OCI-LY1 (cell line): ENCODE measurements around the gene CDKN1C.
A peak's percentile ranks its signal among the peaks of the same experiment; 100 is the strongest.

ENCODE experiments used
- H2AFZ ChIP-seq: fragments of 200-600 bp; sonication (generic), shearing (Covaris generic); 2 replicates; pipeline ENCODE4 v1.6.0; 2014; ENCODE audit warnings: antibody characterized with exemption, mild to moderate bottlenecking, low read length
- H3F3A ChIP-seq: fragments of 200-600 bp; sonication (generic), shearing (Covaris generic); 2 replicates; pipeline ENCODE4 v1.6.0; 2014; ENCODE audit warnings: mild to moderate bottlenecking, antibody characterized with exemption, low read length, moderate library complexity; ENCODE audit not compliant: insufficient read depth
- H3K27ac ChIP-seq: fragments of 200-600 bp; sonication (generic); 2 replicates; pipeline ENCODE4 v1.5.1; 2014; ENCODE audit warnings: low read length, mixed run types, mild to moderate bottlenecking, low read depth; ENCODE audit not compliant: poor library complexity, severe bottlenecking
- H3K27me3 ChIP-seq: fragments of 200-600 bp; sonication (generic); 2 replicates; pipeline ENCODE4 v1.6.0; 2014; ENCODE audit warnings: antibody characterized with exemption, mild to moderate bottlenecking, low read length, moderate library complexity; ENCODE audit not compliant: insufficient read depth
- H3K36me3 ChIP-seq: fragments of 200-600 bp; sonication (generic); 2 replicates; pipeline ENCODE4 v1.6.1; 2014; ENCODE audit warnings: mild to moderate bottlenecking, antibody characterized with exemption, low read length, moderate library complexity, mixed read lengths; ENCODE audit not compliant: insufficient read depth
- H3K4me1 ChIP-seq: fragments of 200-600 bp; sonication (generic); 2 replicates; pipeline ENCODE4 v1.5.1; 2014; ENCODE audit warnings: mild to moderate bottlenecking, low read length, moderate library complexity; ENCODE audit not compliant: insufficient read depth, severe bottlenecking
- H3K4me2 ChIP-seq: fragments of 200-600 bp; sonication (generic), shearing (Covaris generic); 2 replicates; pipeline ENCODE4 v1.6.1; 2014; ENCODE audit warnings: low read length
- H3K4me3 ChIP-seq: fragments of 200-600 bp; sonication (generic); 2 replicates; pipeline ENCODE4 v1.5.1; 2014; ENCODE audit warnings: low read length, low read depth, mild to moderate bottlenecking, mixed read lengths; ENCODE audit not compliant: poor library complexity, severe bottlenecking
- H3K79me2 ChIP-seq: fragments of 200-600 bp; shearing (Covaris generic); 2 replicates; pipeline ENCODE4 v1.6.1; 2016; ENCODE audit warnings: mixed run types, low read length, mixed read lengths; ENCODE audit not compliant: insufficient read depth
- H3K9ac ChIP-seq: fragments of 200-600 bp; sonication (generic), shearing (Covaris generic); 2 replicates; pipeline ENCODE4 v1.6.1; 2014; ENCODE audit warnings: mild to moderate bottlenecking, low read length, mixed read lengths
- H3K9me2 ChIP-seq: fragments of 200-600 bp; sonication (generic), shearing (Covaris generic); 2 replicates; pipeline ENCODE4 v1.6.1; 2014; ENCODE audit warnings: low read depth, mild to moderate bottlenecking, low read length, mixed read lengths
- H3K9me3 ChIP-seq: fragments of 200-600 bp; shearing (Covaris generic); 2 replicates; pipeline ENCODE4 v1.6.1; 2014; ENCODE audit warnings: low read length, mixed read lengths
- H4K20me1 ChIP-seq: fragments of 200-600 bp; sonication (generic), shearing (Covaris generic); 2 replicates; pipeline ENCODE4 v1.6.0; 2016; ENCODE audit warnings: mild to moderate bottlenecking, low read length; ENCODE audit not compliant: insufficient read depth
- EZH2 ChIP-seq: fragments of 200-600 bp; sonication (generic), shearing (Covaris generic); IDR thresholded peaks from 2 replicates; pipeline ENCODE4 v1.8.0; 2017; ENCODE audit warnings: borderline replicate concordance, mixed run types, mild to moderate bottlenecking, antibody characterized with exemption, low read length, moderate library complexity, mixed read lengths
- TF ChIP-seq, protein P1 (sequence below): fragments of 200-600 bp; sonication (generic), shearing (Covaris generic); IDR thresholded peaks from 2 replicates; pipeline ENCODE4 v1.5.1; 2017; ENCODE audit warnings: mild to moderate bottlenecking, antibody characterized with exemption, low read length, moderate library complexity, mixed read lengths

CDKN1C gene

DNA sequence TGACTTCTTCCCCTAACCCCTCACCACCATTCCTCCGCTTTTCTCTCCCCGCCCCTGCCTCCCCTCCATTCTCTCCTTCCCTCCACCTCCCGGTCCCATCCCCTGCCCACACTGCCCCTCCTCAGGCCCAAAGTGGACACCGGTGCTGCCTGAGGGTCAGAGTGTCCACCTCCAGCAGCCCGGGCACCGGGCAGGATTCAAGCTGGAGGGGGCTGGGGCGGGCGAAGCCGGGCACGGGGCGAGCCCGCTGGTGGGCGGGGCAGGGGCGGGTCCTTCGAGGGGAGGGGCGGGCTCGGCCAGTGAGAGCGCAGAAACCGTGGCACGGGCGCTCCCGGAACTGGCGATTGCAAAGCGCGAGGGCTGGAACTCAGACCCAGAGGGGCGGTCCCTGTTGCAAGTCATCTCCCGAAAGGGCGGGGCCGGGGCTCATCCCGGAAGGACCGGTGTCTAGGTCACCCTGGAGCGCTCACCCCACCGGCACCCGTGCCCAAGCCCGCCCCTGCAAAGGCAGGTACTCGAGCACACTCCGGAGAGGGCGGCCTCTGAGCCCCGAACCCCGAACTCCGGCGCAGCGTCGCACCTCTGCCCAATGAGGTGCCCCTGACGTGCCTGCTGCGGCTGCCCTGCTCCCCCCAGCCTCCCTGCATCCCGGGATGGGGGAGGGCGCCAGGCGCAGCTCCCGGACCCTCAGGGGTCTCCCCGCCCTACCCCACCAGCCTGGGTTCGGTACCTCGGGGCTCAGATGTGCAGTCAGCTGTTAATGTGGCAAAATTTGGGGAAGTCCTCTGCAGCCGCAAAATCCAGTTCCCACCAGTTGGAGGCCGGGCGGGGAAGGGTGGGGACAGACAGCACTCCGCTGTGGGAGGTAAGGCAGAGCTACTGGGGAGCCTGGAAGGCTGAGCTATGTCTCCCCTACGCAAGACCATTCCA, 16.5 kb upstream of the CDKN1C start:
- Histone ChIP-seq H4K20me1 (no peaks in the 10 kb centered on the region), H2AFZ (no peak overlapping the region), H3K4me3 (peak overlapping the region; percentile 71), H3K4me2 (peak overlapping the region; percentile 82), H3K4me1 (peaks cover 16% of the 10 kb centered on the region), H3K9ac (peak overlapping the region; percentile 69), H3K9me3 (no peaks in the 10 kb centered on the region), H3K9me2 (no peaks in the 10 kb centered on the region), H3K27me3 (peaks cover 9% of the 10 kb centered on the region; the same call in 1 of the 2 replicates), H3F3A (no peaks in the 10 kb centered on the region), H3K79me2 (no peaks in the 10 kb centered on the region), H3K36me3 (no peaks in the 10 kb centered on the region), H3K27ac (no peak overlapping the region)
- TF ChIP-seq, protein P1, sequence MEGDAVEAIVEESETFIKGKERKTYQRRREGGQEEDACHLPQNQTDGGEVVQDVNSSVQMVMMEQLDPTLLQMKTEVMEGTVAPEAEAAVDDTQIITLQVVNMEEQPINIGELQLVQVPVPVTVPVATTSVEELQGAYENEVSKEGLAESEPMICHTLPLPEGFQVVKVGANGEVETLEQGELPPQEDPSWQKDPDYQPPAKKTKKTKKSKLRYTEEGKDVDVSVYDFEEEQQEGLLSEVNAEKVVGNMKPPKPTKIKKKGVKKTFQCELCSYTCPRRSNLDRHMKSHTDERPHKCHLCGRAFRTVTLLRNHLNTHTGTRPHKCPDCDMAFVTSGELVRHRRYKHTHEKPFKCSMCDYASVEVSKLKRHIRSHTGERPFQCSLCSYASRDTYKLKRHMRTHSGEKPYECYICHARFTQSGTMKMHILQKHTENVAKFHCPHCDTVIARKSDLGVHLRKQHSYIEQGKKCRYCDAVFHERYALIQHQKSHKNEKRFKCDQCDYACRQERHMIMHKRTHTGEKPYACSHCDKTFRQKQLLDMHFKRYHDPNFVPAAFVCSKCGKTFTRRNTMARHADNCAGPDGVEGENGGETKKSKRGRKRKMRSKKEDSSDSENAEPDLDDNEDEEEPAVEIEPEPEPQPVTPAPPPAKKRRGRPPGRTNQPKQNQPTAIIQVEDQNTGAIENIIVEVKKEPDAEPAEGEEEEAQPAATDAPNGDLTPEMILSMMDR, result no peak
- TF ChIP-seq EZH2, result no peak

DNA sequence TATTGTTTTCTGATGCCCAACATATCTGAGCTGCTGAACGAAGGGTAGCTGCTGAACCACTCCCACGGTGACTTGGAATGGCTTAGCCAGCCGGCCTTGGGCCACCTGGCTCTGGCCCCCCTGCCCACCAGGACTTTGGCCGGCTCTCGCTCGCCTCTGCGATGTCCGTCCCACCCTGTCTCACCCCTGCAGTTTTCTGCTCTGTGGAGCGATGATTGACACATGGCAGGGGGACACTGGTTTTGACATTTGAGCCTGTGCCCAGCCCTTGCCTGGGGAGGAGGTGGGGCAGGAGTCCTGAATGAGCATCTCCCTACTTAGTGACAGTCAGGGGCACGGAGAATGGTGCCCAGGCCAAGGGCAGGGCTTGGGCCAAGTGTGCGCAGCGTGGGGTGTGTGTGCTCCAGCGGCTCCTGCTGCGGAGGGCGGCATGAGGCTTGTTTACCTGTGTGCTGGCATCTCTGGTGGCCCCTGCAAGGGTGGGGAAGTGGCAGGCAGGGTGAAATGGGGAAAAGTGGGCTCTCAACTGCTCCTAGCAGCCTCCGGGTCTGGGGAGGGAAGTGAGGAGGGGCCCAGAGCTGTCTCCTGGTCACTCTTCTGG, 15.7 kb upstream of the CDKN1C start:
- Histone ChIP-seq H3K4me3 (peak overlapping the region; percentile 71), H3K36me3 (no peaks in the 10 kb centered on the region)

DNA sequence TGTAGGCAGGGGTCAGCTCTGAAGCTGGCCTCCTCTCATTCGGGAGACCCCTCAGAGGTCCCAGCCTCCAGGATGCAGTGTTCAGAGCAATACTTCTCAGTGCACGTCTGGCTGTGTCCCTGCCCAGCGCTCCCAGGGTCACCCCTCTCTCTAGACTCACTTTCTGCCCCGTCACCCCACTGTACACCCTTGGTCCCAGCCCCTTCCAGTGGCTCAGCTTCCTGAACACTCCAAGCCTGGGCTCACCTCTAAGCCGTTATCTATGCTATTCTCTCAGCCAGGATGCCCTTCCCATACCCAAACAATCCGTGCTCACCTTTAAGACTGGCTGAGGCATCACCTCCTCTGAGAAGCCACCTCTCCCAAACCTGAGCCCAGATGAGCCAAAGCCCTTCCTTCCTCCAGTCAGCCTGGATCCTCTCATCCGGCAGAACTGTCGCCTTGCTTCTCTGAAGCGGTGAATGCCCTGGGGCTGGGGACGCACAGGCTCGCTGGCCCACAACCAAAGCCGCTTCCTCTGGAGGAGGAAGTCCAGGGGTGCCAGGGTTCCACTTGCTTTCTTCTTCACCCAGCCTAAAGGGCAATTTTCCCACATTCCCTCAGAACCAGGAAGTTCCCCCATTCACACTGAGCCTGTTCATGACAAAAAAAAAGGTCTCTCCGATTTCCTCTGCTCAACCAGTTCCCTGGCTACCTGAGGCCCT, 13.7 kb upstream of the CDKN1C start:
- no peaks in the 10 kb centered on the region for H3K36me3 ChIP-seq
- TF ChIP-seq, protein P1, result no peak
- TF ChIP-seq EZH2, result no peak
- no peaks in the 10 kb centered on the region for H3K9me2 ChIP-seq
- no peak overlapping the region for H3K27ac ChIP-seq
- H3K4me2 ChIP-seq, result no peak overlapping the region
- no peak overlapping the region for H3K9ac ChIP-seq
- peaks cover 6% of the 10 kb centered on the region; the same call in 1 of the 2 replicates for H3K27me3 ChIP-seq
- no peaks in the 10 kb centered on the region for H3K79me2 ChIP-seq
- H3K9me3 ChIP-seq, result no peaks in the 10 kb centered on the region
- no peaks in the 10 kb centered on the region for H3F3A ChIP-seq
- H3K4me1 ChIP-seq, result peaks cover 16% of the 10 kb centered on the region
- no peak overlapping the region for H2AFZ ChIP-seq
- H4K20me1 ChIP-seq, result no peaks in the 10 kb centered on the region
- no peak overlapping the region for H3K4me3 ChIP-seq

More for the DNA sequence above, 15.7 kb upstream of the CDKN1C start:
- no peak overlapping the region for H3K27ac ChIP-seq
- H3K79me2 ChIP-seq, result no peaks in the 10 kb centered on the region
- H3K9me2 ChIP-seq, result no peaks in the 10 kb centered on the region
- peaks cover 9% of the 10 kb centered on the region; the same call in 1 of the 2 replicates for H3K27me3 ChIP-seq
- no peak for TF ChIP-seq EZH2
- TF ChIP-seq, protein P1, result no peak
- no peaks in the 10 kb centered on the region for H3F3A ChIP-seq
- H2AFZ ChIP-seq, result no peak overlapping the region
- no peaks in the 10 kb centered on the region for H3K9me3 ChIP-seq
- H3K9ac ChIP-seq, result peak overlapping the region; percentile 46; the same call in 1 of the 2 replicates
- H3K4me2 ChIP-seq, result peak overlapping the region; percentile 82
- no peaks in the 10 kb centered on the region for H4K20me1 ChIP-seq
- peaks cover 16% of the 10 kb centered on the region for H3K4me1 ChIP-seq
